Occipital lobe (tissue), 2 donors: Measurements from ENCODE around the gene PSAP. TPM values are rescaled to one million over a fixed set of nuclear protein-coding genes. Genes with fewer than 3 reads are reported as not detected.

ENCODE experiments used
- DNase-seq: peaks from one replicate; lab custom pipeline; 2025; lab: John Stamatoyannopoulos, UW
- total RNA-seq: library from RNA; depleted of rRNA; stranded (reverse); fragments of >200 nt; gene quantifications from one replicate; pipeline ENCODE4 v1.2.3, GENCODE V29; 2014

Gene PSAP
- total RNA-seq, 1 donor from 2014 or later = 385 TPM

- no peak for DNase-seq
These were observed 5.3 kb downstream of the PSAP start for GRCh38 chr10:71845410-71846405.

GRCh38 chr10:71844695-71845094 is 6.4 kb downstream of the PSAP start:
- no peak for DNase-seq

GRCh38 chr10:71844084-71844483 is 7.0 kb downstream of the PSAP start:
- DNase-seq = no peak

- DNase-seq = no peak
These were observed 8.0 kb downstream of the PSAP start for GRCh38 chr10:71842856-71843686.

GRCh38 chr10:71842422-71842821 is 8.6 kb downstream of the PSAP start:
- no peak for DNase-seq

- DNase-seq = no peak
These were observed 10.1 kb downstream of the PSAP start for GRCh38 chr10:71840958-71841335.

- DNase-seq = peak; percentile 81
These were observed 10.7 kb downstream of the PSAP start for GRCh38 chr10:71840177-71840957.

- DNase-seq = no peak
These were observed 12.5 kb downstream of the PSAP start for GRCh38 chr10:71838264-71839211.

GRCh38 chr10:71837098-71837827 is 13.8 kb downstream of the PSAP start:
- no peak for DNase-seq

GRCh38 chr10:71836596-71836974 is 14.5 kb downstream of the PSAP start:
- no peak for DNase-seq

- DNase-seq = peak; percentile 84
These were observed 15.1 kb downstream of the PSAP start for GRCh38 chr10:71835671-71836595.

- no peak for DNase-seq
These were observed 16.7 kb downstream of the PSAP start for GRCh38 chr10:71834343-71834674.

GRCh38 chr10:71833451-71834342 is 17.4 kb downstream of the PSAP start:
- DNase-seq = no peak

- DNase-seq = no peak
These were observed 18.1 kb downstream of the PSAP start for GRCh38 chr10:71832967-71833366.

GRCh38 chr10:71831646-71832552 is 19.2 kb downstream of the PSAP start:
- DNase-seq = no peak

- no peak for DNase-seq
These were observed 20.3 kb downstream of the PSAP start for GRCh38 chr10:71830726-71831125.

GRCh38 chr10:71829896-71830295 is 21.2 kb downstream of the PSAP start:
- no peak for DNase-seq
